Left lung (tissue), 10 donors: ENCODE data around the gene CACNA2D3. TPM values are rescaled to one million over a fixed set of nuclear protein-coding genes. Genes with fewer than 3 reads are reported as not detected.

Experiments
- ATAC-seq: fragments of 200-7000 bp; cut with Tn5 transposase; one replicate; pipeline ENCODE4 v1.9.1; 2020; ENCODE audit warnings: moderate library complexity
- DNase-seq, 4 donors: peaks; one replicate each; pipeline ENCODE4 v3.0.0-alpha.2; 2013 to 2020
- H3K27ac ChIP-seq, 2 donors: fragments of 200-600 bp; sonication (generic) in 1 of 2; one replicate each; pipeline versions ENCODE4 v1.5.0 to v1.8.0; 2020 to 2021
- H3K27me3 ChIP-seq, 2 donors: fragments of 200-600 bp; sonication (generic) in 1 of 2; one replicate each; pipeline versions ENCODE4 v1.5.0 to v1.8.0; 2020 to 2021
- H3K36me3 ChIP-seq, 2 donors: fragments of 200-600 bp; sonication (generic) in 1 of 2; one replicate each; pipeline versions ENCODE4 v1.5.0 to v1.8.0; 2020 to 2021
- H3K4me1 ChIP-seq, 2 donors: fragments of 200-600 bp; one replicate each; pipeline ENCODE4 v1.8.0; 2021
- H3K4me3 ChIP-seq, 2 donors: fragments of 200-600 bp; sonication (generic) in 1 of 2; one replicate each; pipeline versions ENCODE4 v1.5.0 to v1.8.0; 2020 to 2021; ENCODE audit warnings: mild to moderate bottlenecking in 1 of 2
- H3K9me3 ChIP-seq, 2 donors: fragments of 200-600 bp; sonication (generic) in 1 of 2; one replicate each; pipeline versions ENCODE4 v1.5.0 to v1.8.0; 2020 to 2021
- intact Hi-C, 2 donors: fragments of 100-400 bp; cut with DNase I; formaldehyde crosslinking; loops; one replicate each; pipeline versions ENCODE4 v1.11.2 to v1.14.2; 2022
- polyA plus RNA-seq, 6 donors: library from polyadenylated mRNA; unstranded; fragments of 120-200 nt; gene quantifications; one replicate each; pipeline ENCODE4 v1.2.1, GENCODE V29; 2013; ENCODE audit not compliant: insufficient read length in 6 of 6
- total RNA-seq, 2 donors: library from RNA; stranded (reverse); fragmentation: NEBNext Ultra II Directional; extraction: Animal tissue kit (Norgen Biotek cat#: 25700); gene quantifications; one replicate each; pipeline ENCODE4 v1.2.1, GENCODE V29; 2021
- TF ChIP-seq, protein P1 (sequence below), 2 donors: fragments of 200-600 bp; sonication (generic) in 1 of 2; IDR thresholded peaks; one replicate each; pipeline versions ENCODE4 v1.5.0 to v1.8.0; 2021; ENCODE audit warnings: antibody characterized with exemption in 2 of 2
- donor health status: DM: no; HTN: yes; CAD: no.
- donor health status: DM: no; HTN: no; CAD: no.

The CACNA2D3 gene
- total and polyA plus RNA-seq, 8 donors, result 1.1 to 2.7 (median 1.5) TPM

- TF ChIP-seq, protein P1, sequence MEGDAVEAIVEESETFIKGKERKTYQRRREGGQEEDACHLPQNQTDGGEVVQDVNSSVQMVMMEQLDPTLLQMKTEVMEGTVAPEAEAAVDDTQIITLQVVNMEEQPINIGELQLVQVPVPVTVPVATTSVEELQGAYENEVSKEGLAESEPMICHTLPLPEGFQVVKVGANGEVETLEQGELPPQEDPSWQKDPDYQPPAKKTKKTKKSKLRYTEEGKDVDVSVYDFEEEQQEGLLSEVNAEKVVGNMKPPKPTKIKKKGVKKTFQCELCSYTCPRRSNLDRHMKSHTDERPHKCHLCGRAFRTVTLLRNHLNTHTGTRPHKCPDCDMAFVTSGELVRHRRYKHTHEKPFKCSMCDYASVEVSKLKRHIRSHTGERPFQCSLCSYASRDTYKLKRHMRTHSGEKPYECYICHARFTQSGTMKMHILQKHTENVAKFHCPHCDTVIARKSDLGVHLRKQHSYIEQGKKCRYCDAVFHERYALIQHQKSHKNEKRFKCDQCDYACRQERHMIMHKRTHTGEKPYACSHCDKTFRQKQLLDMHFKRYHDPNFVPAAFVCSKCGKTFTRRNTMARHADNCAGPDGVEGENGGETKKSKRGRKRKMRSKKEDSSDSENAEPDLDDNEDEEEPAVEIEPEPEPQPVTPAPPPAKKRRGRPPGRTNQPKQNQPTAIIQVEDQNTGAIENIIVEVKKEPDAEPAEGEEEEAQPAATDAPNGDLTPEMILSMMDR (IDR thresholded peaks at IDR 0.05), result no peak
- H3K9me3 ChIP-seq, result no peaks in the 10 kb centered on the region
- H3K27me3 ChIP-seq, result no peaks in the 10 kb centered on the region
- ATAC-seq (no peak), DNase-seq (no peak)
- intact Hi-C loops, result no loop called here
- H3K27ac ChIP-seq, result no peak overlapping the region
- H3K4me3 ChIP-seq, result no peak overlapping the region
- no peaks in the 10 kb centered on the region for H3K36me3 ChIP-seq
- H3K4me1 ChIP-seq, result no peaks in the 10 kb centered on the region
These were observed 10.8 kb downstream of the CACNA2D3 start for GRCh38 chr3:54133196-54133595.

GRCh38 chr3:54134155-54134554, 11.8 kb downstream of the CACNA2D3 start:
- DNase-seq (no peak), ATAC-seq (no peak)
- Histone ChIP-seq H3K4me3 (no peak overlapping the region), H3K9me3 (no peaks in the 10 kb centered on the region), H3K4me1 (no peaks in the 10 kb centered on the region), H3K27me3 (no peaks in the 10 kb centered on the region), H3K27ac (no peak overlapping the region), H3K36me3 (no peaks in the 10 kb centered on the region)
- intact Hi-C loops, result no loop called here
- TF ChIP-seq, protein P1 (IDR thresholded peaks at IDR 0.05), result no peak

DNA sequence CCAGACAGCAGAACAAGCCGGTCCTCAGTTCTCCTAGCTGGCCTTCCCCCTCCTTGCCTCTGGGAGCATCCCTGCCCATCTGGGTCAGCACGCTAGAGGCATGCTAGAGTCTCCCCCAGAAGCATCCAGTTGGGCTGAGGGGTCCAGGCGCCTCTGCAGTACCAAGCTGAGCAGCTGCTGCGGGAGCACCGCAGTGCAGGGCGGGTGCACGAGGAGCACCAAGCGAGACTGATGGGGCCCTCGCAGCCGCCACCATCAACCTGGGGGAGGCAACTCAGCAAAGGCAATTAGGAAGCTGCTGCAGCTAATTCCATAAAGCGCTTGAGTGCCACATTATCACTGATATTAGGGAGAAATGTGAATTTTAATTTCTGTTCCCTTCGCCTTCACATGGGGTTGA, 12.4 kb downstream of the CACNA2D3 start:
- no peak for ATAC-seq
- intact Hi-C loops, result no loop called here
- TF ChIP-seq, protein P1 (IDR thresholded peaks at IDR 0.05), result no peak

GRCh38 chr3:54137311-54137710, 15.0 kb downstream of the CACNA2D3 start:
- TF ChIP-seq, protein P1 (IDR thresholded peaks at IDR 0.05), result no peak
- no peaks in the 10 kb centered on the region for H3K36me3 ChIP-seq
- H3K4me1 ChIP-seq, result no peaks in the 10 kb centered on the region
- H3K9me3 ChIP-seq, result no peaks in the 10 kb centered on the region
- H3K27ac ChIP-seq, result no peak overlapping the region
- no peaks in the 10 kb centered on the region for H3K27me3 ChIP-seq
- DNase-seq (no peak), ATAC-seq (no peak)
- intact Hi-C loops, result no loop called here
- no peak overlapping the region for H3K4me3 ChIP-seq

More for the DNA sequence above, 12.4 kb downstream of the CACNA2D3 start:
- H3K9me3 ChIP-seq, result no peaks in the 10 kb centered on the region
- H3K27ac ChIP-seq, result no peak overlapping the region
- no peak for DNase-seq
- no peaks in the 10 kb centered on the region for H3K36me3 ChIP-seq
- no peaks in the 10 kb centered on the region for H3K4me1 ChIP-seq
- H3K4me3 ChIP-seq, result no peak overlapping the region
- no peaks in the 10 kb centered on the region for H3K27me3 ChIP-seq

DNA sequence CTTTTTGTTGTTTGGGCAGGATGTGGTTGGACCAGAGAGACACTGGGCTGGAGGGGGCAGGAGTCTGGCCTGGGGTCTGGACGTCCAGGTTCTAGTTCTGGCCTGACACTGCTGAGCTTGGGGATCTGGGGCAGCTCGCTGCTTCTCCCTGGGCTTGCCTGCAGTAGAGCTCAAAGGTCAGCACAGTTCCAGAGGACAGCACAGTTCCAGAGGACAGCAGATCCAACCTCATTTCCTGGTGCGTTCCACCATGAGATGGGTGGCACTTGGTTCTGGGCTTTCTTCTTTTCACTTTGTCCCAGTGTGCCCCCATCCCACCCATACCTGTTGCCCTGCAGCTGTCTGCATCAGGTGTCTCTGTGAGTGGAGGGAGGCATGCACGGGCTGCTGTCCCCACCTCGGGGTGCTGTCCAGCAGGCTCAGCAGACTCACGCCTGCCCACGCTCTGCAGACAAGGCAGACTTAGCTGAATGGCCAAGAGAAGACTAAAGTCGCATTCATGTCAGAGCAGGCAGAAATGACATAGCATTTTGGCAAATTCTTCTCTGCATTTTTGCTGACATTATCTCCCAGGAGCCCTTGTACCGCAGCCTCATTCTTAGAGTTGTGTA, 16.7 kb downstream of the CACNA2D3 start:
- DNase-seq (no peak), ATAC-seq (no peak)
- Histone ChIP-seq H3K4me1 (no peaks in the 10 kb centered on the region), H3K9me3 (no peaks in the 10 kb centered on the region), H3K36me3 (no peaks in the 10 kb centered on the region), H3K27ac (no peak overlapping the region), H3K4me3 (no peak overlapping the region), H3K27me3 (no peaks in the 10 kb centered on the region)
- intact Hi-C loops, result no loop called here
- TF ChIP-seq, protein P1 (IDR thresholded peaks at IDR 0.05), result no peak
